D721Med (cell line): ENCODE measurements around the gene VEPH1.

Experiments used
- DNase-seq: peaks from one replicate; pipeline ENCODE4 v3.0.0; 2011; ENCODE audit warnings: low spot score; ENCODE audit not compliant: insufficient read length
- FAIRE-seq: peaks from 2 replicates; lab custom pipeline; 2011; peaks lifted over from hg19 to GRCh38; lab: Jason Lieb, UNC
- CTCF ChIP-seq: IDR thresholded peaks from 2 replicates; pipeline ENCODE4 v1.5.1; 2012; ENCODE audit warnings: mild to moderate bottlenecking, control low read depth; ENCODE audit not compliant: insufficient read depth; ENCODE audit errors: missing control alignments

The VEPH1 gene

GRCh38 chr3:157531771-157532170, 28.6 kb upstream of the VEPH1 start:
- DNase-seq (no peak), FAIRE-seq (no peak)
- TF ChIP-seq CTCF = no peak

- FAIRE-seq = no peak
- DNase-seq = no peak
- no peak for TF ChIP-seq CTCF
These were observed 28.1 kb upstream of the VEPH1 start for GRCh38 chr3:157531301-157531660.

- no peak for FAIRE-seq
- DNase-seq = no peak
- no peak for TF ChIP-seq CTCF
These were observed 27.6 kb upstream of the VEPH1 start for GRCh38 chr3:157530637-157531300.

GRCh38 chr3:157529751-157530150, 26.5 kb upstream of the VEPH1 start:
- FAIRE-seq = no peak
- no peak for DNase-seq
- TF ChIP-seq CTCF = no peak

- DNase-seq (no peak), FAIRE-seq (no peak)
- no peak for TF ChIP-seq CTCF
These were observed 25.9 kb upstream of the VEPH1 start for GRCh38 chr3:157529085-157529484.

- DNase-seq = no peak
- no peak for FAIRE-seq
- no peak for TF ChIP-seq CTCF
These were observed 24.1 kb upstream of the VEPH1 start for GRCh38 chr3:157527131-157527881.

GRCh38 chr3:157526036-157526435, 22.8 kb upstream of the VEPH1 start:
- FAIRE-seq = no peak
- no peak for DNase-seq
- TF ChIP-seq CTCF = no peak
